Hematopoietic multipotent progenitor cell treated with erythropoietin and hydrocortisone succinate and interleukin-3 and kit ligand, for 4 days (in vitro differentiated cells): Measurements from ENCODE around the gene MCM6.
"Not testable (repeated sequence)": the region's sequence is repeated elsewhere in the genome, so short reads cannot be mapped to it uniquely, and the experiment has no call there.

Source experiments
- DNase-seq: peaks from one replicate; pipeline ENCODE4 v3.0.0-alpha.2; 2015

Gene MCM6

DNA sequence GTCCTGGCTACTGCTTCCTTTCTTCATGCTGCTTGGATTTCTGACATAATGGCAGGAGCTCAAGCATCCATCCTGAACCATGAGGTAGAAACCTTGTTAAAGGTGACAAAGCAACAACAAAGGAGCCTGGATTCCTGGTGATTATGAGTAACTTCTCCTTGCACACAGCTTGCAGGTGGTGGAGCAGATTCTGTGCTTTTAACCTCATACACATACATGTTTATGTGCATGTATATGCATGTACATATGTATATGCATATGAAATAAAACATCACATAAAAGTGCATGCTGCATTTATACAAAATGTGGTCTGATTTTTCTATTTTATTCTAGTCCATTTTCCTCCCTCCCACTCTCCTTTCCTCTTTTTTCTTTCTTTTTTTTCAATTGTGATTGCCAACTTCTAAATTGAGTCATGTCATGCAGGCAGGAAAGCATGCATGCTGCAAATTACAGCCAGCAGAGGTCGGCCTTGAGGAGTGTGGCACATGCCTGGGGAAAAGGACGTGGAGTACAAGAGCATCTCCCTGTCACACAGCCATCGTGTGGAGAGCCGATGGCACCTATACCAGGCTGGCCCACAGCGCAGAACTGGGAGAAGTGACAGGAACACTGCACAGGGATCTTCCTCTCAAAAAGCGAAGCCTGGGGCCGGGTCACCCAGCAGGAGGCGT, 57.2 kb downstream of the MCM6 start:
- DNase-seq = peak; percentile 69

DNA sequence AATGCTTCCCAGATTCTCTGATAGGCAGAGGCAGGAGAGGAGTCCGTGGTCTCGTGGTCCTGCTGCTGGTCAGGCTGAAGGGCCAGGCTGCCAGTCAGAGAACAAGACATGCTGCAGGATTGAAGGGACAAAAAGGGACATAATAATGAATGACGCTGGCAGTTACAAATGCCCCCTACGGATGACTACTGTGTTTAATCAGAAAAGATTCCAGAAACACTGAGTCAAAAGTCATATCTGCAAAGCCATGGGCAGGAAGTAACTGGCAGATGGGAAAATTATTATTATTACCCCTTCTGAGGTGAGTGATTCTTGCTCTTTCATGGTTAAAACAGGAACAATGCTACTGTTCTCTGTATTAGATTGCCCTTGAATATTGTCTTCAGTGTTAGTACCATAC, 58.3 kb downstream of the MCM6 start:
- no peak for DNase-seq

GRCh38 chr2:135817466-135817865, 58.8 kb downstream of the MCM6 start:
- no peak for DNase-seq

GRCh38 chr2:135815269-135815668, 61.0 kb downstream of the MCM6 start:
- no peak for DNase-seq

DNA sequence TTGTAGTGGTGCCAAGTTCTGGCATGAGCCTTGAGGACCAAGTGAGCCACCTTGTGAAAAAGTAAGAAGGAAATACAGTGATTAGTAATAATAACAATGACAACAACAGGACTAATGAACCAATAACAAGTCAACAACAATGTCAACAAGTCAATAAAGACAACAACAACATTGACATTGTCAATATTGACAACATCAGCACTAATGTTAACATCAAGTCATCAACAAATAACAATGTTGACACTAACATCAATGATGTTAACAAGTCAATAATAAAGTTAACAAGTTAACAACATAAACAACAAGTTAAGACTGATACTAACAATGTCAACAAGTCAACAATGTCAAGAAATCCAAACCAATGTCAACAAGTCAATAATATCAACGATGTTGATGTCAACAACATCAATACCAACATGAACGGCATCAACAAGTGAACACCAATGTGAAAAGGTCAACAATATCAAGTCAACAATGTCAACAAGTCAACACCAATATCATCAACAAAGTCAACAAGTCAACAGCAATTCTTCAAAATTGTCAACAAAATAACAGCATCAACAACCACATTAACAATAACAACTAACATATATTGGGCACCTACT, 63.2 kb downstream of the MCM6 start:
- DNase-seq = no peak

DNA sequence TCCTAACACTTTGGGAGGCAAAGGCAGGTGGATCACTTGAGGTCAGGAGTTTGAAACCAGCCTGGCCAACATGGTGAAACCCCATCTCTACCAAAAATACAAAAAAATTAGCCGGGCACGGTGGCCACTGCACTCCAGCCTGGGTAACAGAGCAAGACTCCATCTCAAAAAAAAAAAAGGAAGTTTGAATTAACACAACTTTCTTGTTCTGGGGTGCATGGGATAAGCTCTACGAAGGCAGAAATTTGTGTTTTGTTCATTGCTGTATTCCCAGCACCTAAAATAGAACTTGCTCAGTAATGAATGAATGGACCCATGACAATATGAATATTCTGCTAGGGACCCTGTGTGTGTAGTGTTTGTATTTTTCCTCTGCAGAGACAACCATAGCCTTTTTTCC, 68.4 kb downstream of the MCM6 start:
- not testable (repeated sequence) for DNase-seq

DNA sequence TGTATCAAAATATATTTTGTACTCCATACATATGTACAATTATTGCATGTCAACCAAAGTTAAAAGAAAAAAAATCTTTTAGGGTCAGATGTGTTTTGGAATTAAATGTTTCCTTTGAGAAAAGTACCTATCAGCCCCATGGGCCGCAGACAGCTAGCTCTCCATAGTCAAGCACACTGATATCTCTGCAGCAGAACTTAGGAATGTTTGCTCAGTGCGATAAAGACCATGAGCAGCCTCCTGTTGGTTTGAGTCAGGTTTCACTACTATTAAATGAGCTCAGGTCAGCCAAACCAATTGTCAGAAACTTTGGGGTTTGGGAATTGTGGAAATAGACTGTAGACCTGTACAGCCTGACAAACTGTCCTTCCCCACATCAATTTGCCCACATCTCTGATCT, 73.0 kb downstream of the MCM6 start:
- no peak for DNase-seq

GRCh38 chr2:135802350-135802749, 73.9 kb downstream of the MCM6 start:
- no peak for DNase-seq

DNA sequence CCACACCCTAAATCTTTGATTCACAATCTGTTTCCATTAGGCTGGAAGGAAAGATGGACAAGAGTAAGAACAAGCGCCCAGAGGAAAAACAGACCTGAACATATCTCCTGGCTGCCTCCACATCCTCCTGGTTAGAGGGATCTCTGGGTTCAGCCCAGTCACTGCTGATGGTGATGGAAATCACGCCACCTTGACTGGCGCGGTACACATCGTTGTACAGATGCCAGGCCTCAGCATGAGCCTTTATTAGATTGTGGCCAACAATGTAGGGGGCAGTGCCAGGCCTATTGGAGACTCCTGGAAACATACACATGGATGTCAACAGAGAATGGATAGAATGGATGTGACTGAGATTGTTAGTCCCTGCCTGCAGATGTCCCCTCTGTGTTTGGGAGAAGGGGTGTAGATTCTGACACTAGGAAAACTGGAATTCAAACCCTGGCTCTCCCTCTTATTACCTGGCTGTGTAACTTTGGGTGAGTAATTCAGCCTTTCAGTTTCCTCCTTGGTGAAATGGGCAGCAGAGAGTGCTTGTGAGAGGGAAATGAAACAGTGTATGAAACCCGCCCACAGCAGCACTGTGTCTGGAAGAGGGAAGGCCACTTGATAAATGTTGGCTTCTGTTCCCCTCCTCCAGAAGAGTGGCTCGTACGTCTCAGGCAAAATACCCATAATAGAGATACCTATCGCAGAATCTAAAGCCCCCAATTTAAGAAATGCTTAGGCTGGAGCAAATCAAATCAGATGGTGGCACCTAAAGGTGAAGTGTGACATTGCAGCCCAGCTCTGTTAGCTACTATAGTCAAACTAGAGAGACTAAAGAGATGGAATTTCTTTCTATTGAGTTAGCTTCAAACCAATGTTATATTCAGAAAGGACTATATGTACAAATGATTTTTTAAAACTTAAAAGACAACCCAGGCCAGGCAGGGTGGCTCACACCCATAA, 75.5 kb downstream of the MCM6 start:
- no peak for DNase-seq

DNA sequence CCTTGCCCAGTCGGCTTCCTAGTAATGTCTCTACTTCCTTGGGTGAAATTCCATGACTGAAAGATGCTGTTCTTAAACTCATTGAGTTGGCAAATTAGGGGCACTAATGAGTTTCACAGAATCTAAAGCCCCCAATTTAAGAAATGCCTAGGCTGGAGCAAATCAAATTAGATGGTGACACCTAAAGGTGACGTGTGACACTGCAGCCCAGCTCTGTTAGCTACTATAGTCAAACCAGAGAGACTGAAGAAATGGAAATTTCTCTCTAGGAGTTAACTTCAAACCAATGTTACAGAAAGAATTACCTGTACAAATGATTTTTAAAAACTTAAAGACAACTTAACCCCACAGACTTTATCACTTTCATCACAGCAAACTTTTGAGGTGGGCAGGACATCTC, 76.5 kb downstream of the MCM6 start:
- no peak for DNase-seq

GRCh38 chr2:135798762-135799161, 77.5 kb downstream of the MCM6 start:
- DNase-seq = peak; percentile 52

DNA sequence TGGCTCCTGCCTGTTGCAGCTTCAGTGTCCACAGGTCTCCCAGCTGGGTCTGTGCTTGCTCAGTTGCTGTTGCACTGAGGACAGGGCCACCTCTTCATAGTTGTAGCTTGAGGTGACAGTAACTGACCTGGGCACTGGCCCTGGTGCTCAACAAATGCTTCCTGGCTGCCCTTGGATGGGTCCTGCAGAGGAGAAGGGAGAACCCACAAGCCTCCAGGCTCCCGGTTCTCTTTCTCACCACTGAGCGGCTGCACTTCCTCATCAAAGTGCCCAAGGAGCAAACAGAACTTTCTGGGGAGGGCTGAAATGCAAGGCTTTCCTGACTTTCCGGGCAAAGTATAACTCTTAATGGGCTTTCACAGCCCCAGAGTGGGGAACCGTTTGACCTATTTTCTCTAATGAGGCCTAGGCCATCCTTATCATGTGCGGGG, 78.0 kb downstream of the MCM6 start:
- peak; percentile 25 for DNase-seq

DNA sequence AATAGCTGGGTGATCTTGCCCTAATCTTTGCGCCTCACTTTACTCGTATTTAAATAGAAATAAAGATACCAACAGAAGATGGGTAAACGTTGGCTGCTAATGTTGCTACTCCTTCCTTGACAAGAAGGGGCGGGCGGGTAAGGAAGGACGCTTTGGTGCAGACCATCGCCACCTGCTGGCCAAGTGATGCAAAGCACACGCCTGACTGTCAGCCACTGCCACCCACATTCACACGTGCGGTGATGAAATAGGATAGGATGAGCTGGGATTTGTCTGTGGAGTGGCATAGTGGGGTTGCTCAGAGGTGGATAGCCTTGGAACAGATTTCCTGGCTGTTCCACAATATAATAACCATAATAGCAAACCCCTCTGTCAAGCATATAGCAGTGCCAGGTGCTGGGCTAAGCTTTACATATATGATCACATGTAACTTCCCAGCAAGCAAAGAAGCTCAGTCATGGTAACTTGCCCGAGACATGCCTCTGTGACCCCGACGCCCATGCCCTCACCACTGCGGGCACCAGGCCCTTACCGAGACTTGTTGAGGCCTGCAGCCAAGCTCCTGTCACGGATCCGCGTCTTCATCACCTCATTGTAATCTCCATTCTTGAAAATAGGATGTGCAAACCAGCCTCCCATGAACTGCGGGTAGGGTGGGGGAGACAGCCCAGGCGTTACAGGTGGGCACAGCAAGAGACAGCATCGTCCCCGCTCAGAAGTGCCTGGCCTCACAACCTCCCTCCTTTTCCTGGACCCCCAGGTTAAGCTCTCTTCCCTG, 78.6 kb downstream of the MCM6 start:
- DNase-seq = peak; percentile 93

GRCh38 chr2:135796606-135797005, 79.6 kb downstream of the MCM6 start:
- DNase-seq = no peak

DNA sequence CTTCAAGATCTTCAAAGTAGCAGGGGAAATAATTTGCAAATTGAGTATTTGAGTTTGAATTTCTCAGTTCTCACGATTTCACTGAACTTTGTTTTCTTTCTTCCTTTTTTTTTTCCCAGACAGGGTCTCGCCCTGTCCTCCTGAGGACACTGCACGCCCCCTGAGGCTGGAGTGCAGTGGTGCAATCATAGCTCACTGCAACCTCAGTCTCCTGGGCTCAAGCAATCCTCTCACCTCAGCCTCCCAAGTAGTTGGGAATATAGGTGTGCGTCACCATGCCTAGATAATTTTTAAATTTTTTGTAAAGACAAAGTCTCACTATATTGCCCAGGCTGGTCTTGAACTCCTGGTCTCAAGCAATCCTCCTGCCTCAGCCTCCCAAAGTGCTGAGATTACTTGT, 80.6 kb downstream of the MCM6 start:
- DNase-seq = peak; percentile 38

DNA sequence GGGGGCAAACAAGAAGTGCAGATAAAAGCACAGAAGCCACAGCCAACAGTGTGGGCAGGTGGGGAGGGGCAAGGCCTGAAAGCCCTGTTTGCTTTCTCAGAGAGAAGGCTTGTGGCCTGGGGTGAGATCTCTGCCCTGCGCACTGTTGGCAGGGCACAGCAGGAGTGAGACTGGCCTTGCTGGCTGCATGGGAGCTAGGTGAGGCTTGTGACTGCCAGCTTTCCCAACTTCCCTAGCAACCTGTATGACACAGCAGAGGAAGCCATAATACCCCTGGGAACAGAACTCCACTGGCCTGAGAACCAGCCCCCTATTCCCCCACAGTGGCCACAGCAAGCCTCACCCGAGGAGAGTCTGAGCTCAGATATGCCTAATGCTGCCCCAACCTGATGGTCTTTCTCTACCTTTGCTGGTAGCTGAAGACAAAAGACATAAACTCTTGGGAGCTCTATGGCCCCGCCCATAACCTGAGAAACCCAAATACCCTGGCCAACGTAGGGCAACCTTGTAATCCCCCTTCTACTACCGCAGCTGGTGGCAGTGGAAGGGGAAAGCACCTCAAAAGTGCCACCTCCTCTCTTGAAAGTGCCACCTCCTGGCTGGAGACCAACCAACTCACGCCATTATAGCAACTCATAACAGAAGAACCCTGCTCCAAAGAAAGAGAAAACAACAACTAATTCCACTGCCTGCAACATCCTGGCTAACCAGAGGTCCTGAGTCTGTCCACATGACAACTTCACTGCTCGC, 83.7 kb downstream of the MCM6 start:
- DNase-seq = peak; percentile 47

- no peak for DNase-seq
Observed at GRCh38 chr2:135791418-135792190, 84.6 kb downstream of the MCM6 start.

DNA sequence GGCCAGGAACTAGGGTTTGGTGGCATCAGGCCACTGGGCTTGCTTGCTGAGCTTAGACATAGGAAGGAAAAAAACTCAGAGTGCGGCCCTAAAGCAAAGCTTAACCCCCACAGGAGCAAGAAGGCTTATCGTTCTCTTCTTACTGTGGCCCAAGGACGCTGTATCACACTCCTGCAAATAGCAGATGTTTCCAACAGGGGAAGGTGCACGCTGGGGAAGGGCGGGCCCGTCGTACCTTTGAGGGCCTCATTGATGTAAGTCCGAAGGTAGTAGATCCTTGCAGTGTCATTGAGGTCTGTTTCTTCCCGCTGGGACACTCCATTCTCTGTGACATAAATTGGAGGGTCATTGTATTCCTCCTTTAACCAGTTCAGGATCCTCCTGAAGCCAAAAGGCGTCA, 85.8 kb downstream of the MCM6 start:
- DNase-seq = no peak
